Liver (tissue), 9 donors: Measurements from ENCODE around the gene DTD1. TPM values are rescaled to one million over a fixed set of nuclear protein-coding genes. Genes with fewer than 3 reads are reported as not detected.

Source experiments
- DNase-seq: peaks from one replicate; pipeline ENCODE4 v3.0.0-alpha.2; 2017; ENCODE audit warnings: low spot score
- H3K27ac ChIP-seq, 2 donors: one replicate each; pipeline ENCODE4 v1.7.0; 2013; ENCODE audit warnings: inconsistent platforms in 2 of 2, low read length in 2 of 2, control low read depth in 1 of 2, low read depth in 1 of 2, mild to moderate bottlenecking in 1 of 2
- H3K27me3 ChIP-seq, 4 donors: one replicate each; pipeline versions ENCODE4 v1.6.1 to v1.7.0; 2013; ENCODE audit warnings: low read length in 3 of 4, inconsistent platforms in 1 of 4, mild to moderate bottlenecking in 1 of 4, moderate library complexity in 1 of 4; ENCODE audit not compliant: control insufficient read depth in 4 of 4, insufficient read depth in 4 of 4
- H3K36me3 ChIP-seq, 4 donors: one replicate each; pipeline versions ENCODE4 v1.6.1 to v1.7.0; 2013; ENCODE audit warnings: low read length in 3 of 4, mild to moderate bottlenecking in 3 of 4, low read depth in 1 of 4, moderate library complexity in 1 of 4; ENCODE audit not compliant: control insufficient read depth in 4 of 4, insufficient read depth in 3 of 4
- H3K4me1 ChIP-seq, 4 donors: one replicate each; pipeline versions ENCODE4 v1.6.1 to v1.7.0; 2013; ENCODE audit warnings: low read length in 3 of 4, mild to moderate bottlenecking in 3 of 4, moderate library complexity in 1 of 4; ENCODE audit not compliant: control insufficient read depth in 4 of 4, insufficient read depth in 4 of 4
- H3K4me3 ChIP-seq, 3 donors: one replicate each; pipeline versions ENCODE4 v1.6.1 to v1.7.0; 2013; ENCODE audit warnings: low read length in 3 of 3, control low read depth in 1 of 3, low read depth in 1 of 3, mild to moderate bottlenecking in 1 of 3
- H3K9ac ChIP-seq, 2 donors: one replicate each; pipeline ENCODE4 v1.7.0; 2013; ENCODE audit warnings: low read length in 2 of 2, mild to moderate bottlenecking in 2 of 2, moderate library complexity in 2 of 2, control low read depth in 1 of 2, low read depth in 1 of 2
- H3K9me3 ChIP-seq, 4 donors: one replicate each; pipeline versions ENCODE4 v1.6.1 to v1.7.0; 2013; ENCODE audit warnings: low read length in 3 of 4; ENCODE audit not compliant: control insufficient read depth in 4 of 4
- ATF3 ChIP-seq: IDR thresholded peaks from 2 replicates; pipeline ENCODE4 v1.6.1; 2016; ENCODE audit warnings: antibody characterized with exemption
- CTCF ChIP-seq: fragments of 150-350 bp; IDR thresholded peaks from 2 replicates; pipeline ENCODE4 v1.5.1; 2017; ENCODE audit warnings: improper control_type of control experiment, low read depth, low read length; ENCODE audit not compliant: missing input control
- EGR1 ChIP-seq, 2 donors: IDR thresholded peaks; 2 replicates each; pipeline ENCODE4 v1.6.1; 2016 to 2018; ENCODE audit warnings: antibody characterized with exemption in 2 of 2, low read depth in 2 of 2
- FOXA1 ChIP-seq: IDR thresholded peaks from 2 replicates; pipeline ENCODE4 v1.6.1; 2016; ENCODE audit warnings: antibody characterized with exemption
- FOXA2 ChIP-seq: IDR thresholded peaks from 2 replicates; pipeline ENCODE4 v1.6.1; 2016; ENCODE audit warnings: antibody characterized with exemption
- GABPA ChIP-seq, 2 donors: IDR thresholded peaks in 1 of 2; conservative IDR thresholded peaks in 1 of 2; 2 replicates each; pipeline ENCODE4 v1.6.1; 2016; ENCODE audit warnings: antibody characterized with exemption in 2 of 2, mild to moderate bottlenecking in 1 of 2, moderate library complexity in 1 of 2
- HNF4A ChIP-seq, 2 donors: conservative IDR thresholded peaks; 2 replicates each; pipeline ENCODE4 v1.6.1; 2016; ENCODE audit warnings: antibody characterized with exemption in 2 of 2, mild to moderate bottlenecking in 2 of 2
- HNF4G ChIP-seq: IDR thresholded peaks from 2 replicates; pipeline ENCODE4 v1.6.1; 2016; ENCODE audit warnings: antibody characterized with exemption
- JUND ChIP-seq, 2 donors: IDR thresholded peaks; 2 replicates each; pipeline ENCODE4 v1.6.1; 2016; ENCODE audit warnings: antibody characterized with exemption in 2 of 2
- MAX ChIP-seq: IDR thresholded peaks from 2 replicates; pipeline ENCODE4 v1.6.1; 2016; ENCODE audit warnings: antibody characterized with exemption
- NR2F2 ChIP-seq: IDR thresholded peaks from 2 replicates; pipeline ENCODE4 v1.6.1; 2016; ENCODE audit warnings: antibody characterized with exemption
- RAD21 ChIP-seq, 2 donors: IDR thresholded peaks; 2 replicates each; pipeline ENCODE4 v1.6.1; 2016; ENCODE audit warnings: antibody characterized with exemption in 2 of 2, mild to moderate bottlenecking in 2 of 2
- REST ChIP-seq: IDR thresholded peaks from 2 replicates; pipeline ENCODE4 v1.6.1; 2016; ENCODE audit warnings: antibody characterized with exemption, mild to moderate bottlenecking
- RXRA ChIP-seq, 2 donors: IDR thresholded peaks; 2 replicates each; pipeline ENCODE4 v1.6.1; 2017 to 2018; ENCODE audit warnings: antibody characterized with exemption in 2 of 2, mild to moderate bottlenecking in 1 of 2
- SP1 ChIP-seq: IDR thresholded peaks from 2 replicates; pipeline ENCODE4 v1.6.1; 2018; ENCODE audit warnings: antibody characterized with exemption, mild to moderate bottlenecking
- TAF1 ChIP-seq: conservative IDR thresholded peaks from 2 replicates; pipeline ENCODE4 v1.6.1; 2016; ENCODE audit warnings: antibody characterized with exemption, mild to moderate bottlenecking
- ZBTB33 ChIP-seq: IDR thresholded peaks from 2 replicates; pipeline ENCODE4 v1.6.1; 2016; ENCODE audit warnings: antibody characterized with exemption
- WGBS: extraction: QIAGEN DNeasy Blood & Tissue Kit; methylation state at CpG from one replicate; pipeline ENCODE4 v1.1.7; 2013; 5-methylcytosine and 5-hydroxymethylcytosine counted together
- polyA plus RNA-seq, 2 donors: library from polyadenylated mRNA; stranded (reverse) in 1 of 2; unstranded in 1 of 2; fragments of 200-250 nt in 1 of 2; fragments of >200 nt in 1 of 2; fragmentation: Nextera tagmentation in 1 of 2; extraction: Ambion mirVana in 1 of 2; gene quantifications; one replicate each; pipeline versions ENCODE4 v1.2.1 to v1.2.3, GENCODE V29; 2013 to 2015
- total RNA-seq, 2 donors: library from RNA; depleted of rRNA; stranded (reverse); fragments of >200 nt; gene quantifications; one replicate each; pipeline ENCODE4 v1.2.3, GENCODE V29; 2014
- donor health status: healthy.
- donor health status: healthy.
- donor health status: healthy.
- donor health status: healthy.
- donor health status: healthy.

DTD1 gene
- total and polyA plus RNA-seq, 4 donors = 7.8 to 11.3 (median 10.1) TPM

GRCh38 chr20:18747090-18747489 lies 159.2 kb downstream of the DTD1 start:
- no peak for DNase-seq
- no peaks in the 10 kb centered on the region for H3K27me3 ChIP-seq
- H3K36me3 ChIP-seq = peaks cover 0 to 2% (median 0%) of the 10 kb centered on the region in 4 donors
- no peaks in the 10 kb centered on the region for H3K9me3 ChIP-seq
- TF ChIP-seq EGR1 (IDR thresholded peaks at IDR 0.05; ENCODE audit: low read depth in 2 of 2) (no peak), ATF3 (no peak), RAD21 (IDR thresholded peaks at IDR 0.05) (no peak), REST (no peak), FOXA2 (no peak), CTCF (no peak), GABPA (IDR thresholded peaks at IDR 0.05 in 1 of 2, conservative IDR thresholded peaks at IDR 0.05 in 1 of 2) (no peak), HNF4A (conservative IDR thresholded peaks at IDR 0.05) (no peak), FOXA1 (no peak), NR2F2 (no peak), ZBTB33 (no peak), TAF1 (no peak), MAX (no peak), SP1 (no peak), JUND (IDR thresholded peaks at IDR 0.05) (no peak), RXRA (IDR thresholded peaks at IDR 0.05) (no peak)
- no peaks in the 10 kb centered on the region for H3K4me1 ChIP-seq
- 76% methylated on average over 5 of the region's 5 CpGs for WGBS
- H3K27ac ChIP-seq = no peak overlapping the region
- no peak overlapping the region for H3K9ac ChIP-seq
- no peak overlapping the region for H3K4me3 ChIP-seq

- peaks cover 0 to 2% (median 0%) of the 10 kb centered on the region in 4 donors for H3K36me3 ChIP-seq
- no peak for TF ChIP-seq TAF1
- no peak for TF ChIP-seq EGR1 (IDR thresholded peaks at IDR 0.05; ENCODE audit: low read depth in 2 of 2)
- TF ChIP-seq HNF4G = no peak
- TF ChIP-seq ATF3 = no peak
- TF ChIP-seq HNF4A (conservative IDR thresholded peaks at IDR 0.05) = no peak
- TF ChIP-seq CTCF = no peak
- TF ChIP-seq RAD21 (IDR thresholded peaks at IDR 0.05) = no peak
- TF ChIP-seq MAX = no peak
- no peak for TF ChIP-seq SP1
- TF ChIP-seq JUND (IDR thresholded peaks at IDR 0.05) = no peak
- no peak for TF ChIP-seq GABPA (IDR thresholded peaks at IDR 0.05 in 1 of 2, conservative IDR thresholded peaks at IDR 0.05 in 1 of 2)
- TF ChIP-seq NR2F2 = no peak
- TF ChIP-seq FOXA2 = no peak
- 95% methylated on average over 5 of the region's 5 CpGs for WGBS
- H3K9ac ChIP-seq = no peak overlapping the region
- no peaks in the 10 kb centered on the region for H3K9me3 ChIP-seq
- no peaks in the 10 kb centered on the region for H3K4me1 ChIP-seq
- DNase-seq = no peak
- no peaks in the 10 kb centered on the region for H3K27me3 ChIP-seq
- H3K4me3 ChIP-seq = no peak overlapping the region
- H3K27ac ChIP-seq = no peak overlapping the region
Measured at GRCh38 chr20:18748987-18749386, 161.1 kb downstream of the DTD1 start.
